SJSA1 (cell line): Measurements from ENCODE around the gene MT3. TPM values are rescaled to one million over a fixed set of nuclear protein-coding genes. Genes with fewer than 3 reads are reported as not detected.

Experiments
- DNase-seq, 2 experiments: peaks; one replicate each; pipeline ENCODE4 v3.0.0-alpha.2; 2015 to 2020; ENCODE audit warnings: low spot score in 2 of 2, low read depth in 1 of 2
- H3K27ac ChIP-seq: fragments of 250-450 bp; sonication (Bioruptor Pico); 2 replicates; pipeline ENCODE4 v1.5.1; 2020; ENCODE audit warnings: mild to moderate bottlenecking, moderate library complexity
- H3K27me3 ChIP-seq: fragments of 250-450 bp; sonication (Bioruptor Pico); replicated peaks from 2 replicates; pipeline ENCODE4 v1.5.1; 2020; ENCODE audit warnings: mild to moderate bottlenecking, moderate library complexity
- H3K36me3 ChIP-seq: fragments of 250-450 bp; sonication (Bioruptor Pico); 2 replicates; pipeline ENCODE4 v1.5.1; 2020; ENCODE audit warnings: mild to moderate bottlenecking
- H3K4me1 ChIP-seq: fragments of 250-450 bp; sonication (Bioruptor Pico); replicated peaks from 2 replicates; pipeline ENCODE4 v1.6.1; 2021; ENCODE audit warnings: mild to moderate bottlenecking
- H3K4me3 ChIP-seq: fragments of 250-450 bp; sonication (Bioruptor Pico); 2 replicates; pipeline ENCODE4 v1.5.1; 2020; ENCODE audit warnings: mild to moderate bottlenecking
- H3K9me3 ChIP-seq: fragments of 250-450 bp; sonication (Bioruptor Pico); replicated peaks from 2 replicates; pipeline ENCODE4 v1.5.1; 2020; ENCODE audit warnings: mild to moderate bottlenecking
- total RNA-seq: library from RNA; depleted of rRNA; stranded (reverse); fragments of >200 nt; shearing (Covaris generic); gene quantifications from 2 replicates; pipeline ENCODE4 v1.2.3, GENCODE V29; 2014; rRNA removed

The MT3 gene
- total RNA-seq, 1 experiment from 2014 or later, result not detected

- DNase-seq, result no peak
- Histone ChIP-seq H3K27me3 (peaks cover 13% of the 10 kb centered on the region), H3K4me3 (no peak overlapping the region)
Measured at GRCh38 chr16:56633535-56633934, 44.2 kb downstream of the MT3 start.

GRCh38 chr16:56634715-56635440 lies 45.5 kb downstream of the MT3 start:
- no peak overlapping the region for H3K4me3 ChIP-seq
- no peaks in the 10 kb centered on the region for H3K36me3 ChIP-seq
- H3K4me1 ChIP-seq, result peaks cover 7% of the 10 kb centered on the region
- H3K27me3 ChIP-seq, result peaks cover 26% of the 10 kb centered on the region
- no peak for DNase-seq
- H3K27ac ChIP-seq, result no peak overlapping the region
- H3K9me3 ChIP-seq, result no peaks in the 10 kb centered on the region

More at GRCh38 chr16:56633535-56633934, 44.2 kb downstream of the MT3 start:
- Histone ChIP-seq H3K27ac (no peak overlapping the region), H3K4me1 (peaks cover 7% of the 10 kb centered on the region), H3K9me3 (no peaks in the 10 kb centered on the region), H3K36me3 (no peaks in the 10 kb centered on the region)

DNA sequence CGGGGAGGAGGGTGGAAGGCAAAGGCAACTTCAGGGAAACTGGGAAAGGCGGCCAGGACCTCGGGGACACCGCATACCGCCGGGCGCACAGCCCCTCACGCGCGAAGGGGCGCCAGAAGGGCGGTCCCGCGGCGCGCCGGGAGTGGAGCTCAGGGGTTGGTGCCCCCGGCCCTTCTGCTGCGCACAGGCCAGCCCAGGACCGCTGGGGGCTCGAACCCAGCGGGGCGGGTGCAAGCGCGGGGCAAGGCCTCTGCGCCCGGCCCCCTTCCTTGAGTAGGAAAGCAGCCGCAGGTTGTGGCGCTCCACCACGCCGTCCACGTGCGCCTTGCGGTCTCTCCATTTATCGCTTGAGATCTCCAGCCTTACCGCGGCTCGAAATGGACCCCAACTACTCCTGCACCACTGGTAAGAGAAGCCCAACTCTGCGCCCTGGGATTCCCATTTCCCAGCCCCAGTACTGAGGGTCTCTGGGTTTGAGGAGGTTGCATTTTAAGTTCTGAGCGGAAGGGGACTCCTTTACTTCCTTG lies 46.2 kb downstream of the MT3 start:
- no peak overlapping the region for H3K4me3 ChIP-seq
- H3K9me3 ChIP-seq, result no peaks in the 10 kb centered on the region
- H3K36me3 ChIP-seq, result no peaks in the 10 kb centered on the region
- peaks cover 29% of the 10 kb centered on the region for H3K27me3 ChIP-seq
- no peak overlapping the region for H3K27ac ChIP-seq
- DNase-seq, result no peak
- peaks cover 7% of the 10 kb centered on the region for H3K4me1 ChIP-seq

DNA sequence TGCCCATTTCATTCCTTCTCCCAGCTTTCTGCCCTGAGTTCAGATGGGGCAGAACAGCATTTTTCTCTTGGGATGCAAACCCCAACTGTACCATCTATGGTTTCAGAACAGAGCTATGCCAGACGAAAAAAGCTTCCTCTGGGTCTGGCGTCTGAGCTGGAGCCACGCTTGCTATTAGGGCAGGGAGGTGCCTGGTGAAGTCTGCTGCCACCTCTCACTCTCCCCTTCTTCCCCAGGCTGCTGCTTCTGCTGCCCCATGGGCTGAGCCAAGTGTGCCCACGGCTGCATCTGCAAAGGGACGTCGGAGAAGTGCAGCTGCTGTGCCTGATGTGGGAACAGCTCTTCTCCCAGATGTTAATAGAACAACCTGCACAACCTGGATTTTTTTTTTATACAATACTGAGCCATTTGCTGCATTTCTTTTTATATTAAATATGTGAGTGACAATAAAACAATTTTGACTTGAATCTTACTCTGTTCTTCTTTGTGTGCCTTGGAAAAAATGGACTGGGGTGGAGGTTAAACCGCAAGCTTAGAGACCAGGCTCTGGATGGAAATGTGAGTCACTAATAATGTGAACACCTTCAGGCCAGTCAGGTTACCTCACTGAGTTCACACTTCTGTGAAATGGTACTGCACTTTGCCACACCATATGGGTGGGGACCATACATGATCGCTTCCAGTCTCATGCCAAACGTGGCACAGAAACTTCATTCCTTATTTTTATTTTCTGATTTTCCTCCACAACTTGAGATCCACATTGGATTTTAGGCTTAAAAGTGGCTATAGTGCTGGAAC lies 47.5 kb downstream of the MT3 start:
- DNase-seq, result no peak
- Histone ChIP-seq H3K9me3 (no peaks in the 10 kb centered on the region), H3K36me3 (no peaks in the 10 kb centered on the region), H3K4me1 (peaks cover 7% of the 10 kb centered on the region), H3K4me3 (no peak overlapping the region), H3K27ac (no peak overlapping the region), H3K27me3 (peaks cover 29% of the 10 kb centered on the region)

DNA sequence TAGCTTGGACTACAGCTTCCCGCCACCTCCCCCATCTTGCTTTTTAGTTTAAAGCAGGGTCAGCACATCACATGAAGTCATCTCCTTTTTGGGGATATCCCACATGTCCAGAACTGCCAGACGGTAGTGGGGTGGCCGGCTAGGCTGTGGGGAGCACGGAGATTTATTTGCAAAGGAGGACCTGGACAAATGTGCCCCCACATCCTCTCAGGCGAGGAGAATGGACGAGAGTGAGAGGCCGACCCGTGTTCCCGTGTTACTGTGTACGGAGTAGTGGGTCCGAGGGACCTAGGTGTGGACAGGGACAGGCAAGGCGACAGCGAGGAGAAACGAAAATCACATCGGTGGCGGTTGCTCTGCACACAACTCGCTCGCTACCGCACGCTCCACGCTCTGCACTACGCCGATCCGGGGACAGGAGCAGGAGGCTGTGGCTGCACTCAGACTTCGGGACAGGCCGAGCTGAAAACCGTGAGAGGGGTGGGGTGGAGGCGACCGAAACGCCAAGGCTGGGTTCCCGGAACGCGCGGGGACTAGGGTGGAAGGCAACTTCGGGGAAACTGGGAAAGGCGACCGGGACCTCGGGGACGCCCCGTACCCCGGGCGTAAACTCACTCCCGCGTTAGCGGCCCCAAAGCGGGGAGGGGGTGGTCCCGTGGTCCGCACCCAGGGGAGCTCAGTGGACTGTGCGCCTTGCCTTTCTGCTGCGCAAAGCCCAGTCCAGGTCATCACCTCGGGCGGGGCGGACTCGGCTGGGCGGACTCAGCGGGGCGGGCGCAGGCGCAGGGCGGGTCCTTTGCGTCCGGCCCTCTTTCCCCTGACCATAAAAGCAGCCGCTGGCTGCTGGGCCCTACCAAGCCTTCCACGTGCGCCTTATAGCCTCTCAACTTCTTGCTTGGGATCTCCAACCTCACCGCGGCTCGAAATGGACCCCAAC lies 48.8 kb downstream of the MT3 start, which contains the start of gene MT1A:
Gene MT1A, plus strand, starts transcription at position 853 of the 937 bp plus-strand sequence. Its CDS starts 73 bp downstream, at position 926.
- no peaks in the 10 kb centered on the region for H3K9me3 ChIP-seq
- peaks cover 41% of the 10 kb centered on the region for H3K27me3 ChIP-seq
- no peaks in the 10 kb centered on the region for H3K36me3 ChIP-seq
- H3K4me1 ChIP-seq, result no peaks in the 10 kb centered on the region
- H3K4me3 ChIP-seq, result no peak within 1 kb of the TSS
- no peak for DNase-seq
- no peak within 1 kb of the TSS for H3K27ac ChIP-seq

GRCh38 chr16:56639045-56639444 lies 49.7 kb downstream of the MT3 start:
- peaks cover 51% of the 10 kb centered on the region for H3K27me3 ChIP-seq

GRCh38 chr16:56640076-56640475 lies 50.7 kb downstream of the MT3 start:
- no peak overlapping the region for H3K4me3 ChIP-seq
- H3K27ac ChIP-seq, result no peak overlapping the region
- no peaks in the 10 kb centered on the region for H3K9me3 ChIP-seq
- no peaks in the 10 kb centered on the region for H3K36me3 ChIP-seq
- H3K4me1 ChIP-seq, result no peaks in the 10 kb centered on the region
- H3K27me3 ChIP-seq, result peaks cover 59% of the 10 kb centered on the region
- DNase-seq, result no peak

More at GRCh38 chr16:56639045-56639444, 49.7 kb downstream of the MT3 start:
- Histone ChIP-seq H3K36me3 (no peaks in the 10 kb centered on the region), H3K27ac (no peak overlapping the region), H3K9me3 (no peaks in the 10 kb centered on the region), H3K4me1 (no peaks in the 10 kb centered on the region), H3K4me3 (no peak overlapping the region)
- DNase-seq, result no peak

Other genes starting within 250 kb of the MT3 start
- 197 and 258 TPM in 2 replicates for gene AMFR, start 164.0 kb upstream of the MT3 start, total RNA-seq
- 97.8 and 132 TPM in 2 replicates for gene NUDT21, start 138.2 kb upstream of the MT3 start, total RNA-seq
- 67.0 and 69.8 TPM in 2 replicates for gene OGFOD1, start 138.0 kb upstream of the MT3 start, total RNA-seq
- gene BBS2, start 69.5 kb upstream of the MT3 start, total RNA-seq, result 28.8 and 54.4 TPM in 2 replicates
- gene MT4, start 24.5 kb upstream of the MT3 start, total RNA-seq, result not detected in 2 replicates
- 48.4 and 69.6 TPM in 2 replicates for gene MT2A, start 19.1 kb downstream of the MT3 start, total RNA-seq
- gene MT1E, start 36.3 kb downstream of the MT3 start, total RNA-seq, result 63.9 and 155 TPM in 2 replicates
- gene MT1M, start 43.1 kb downstream of the MT3 start, total RNA-seq, result 0.74 and 7.0 TPM in 2 replicates
- gene MT1A, start 49.1 kb downstream of the MT3 start, total RNA-seq, result not detected in 2 replicates
- gene MT1B, start 62.4 kb downstream of the MT3 start, total RNA-seq, result not detected in 2 replicates
- not detected in 2 replicates for gene MT1F, start 68.4 kb downstream of the MT3 start, total RNA-seq
- gene MT1G, start 78.5 kb downstream of the MT3 start, total RNA-seq, result not detected in 2 replicates
- gene MT1H, start 80.3 kb downstream of the MT3 start, total RNA-seq, result not detected in 2 replicates
- gene MT1X, start 92.9 kb downstream of the MT3 start, total RNA-seq, result 42.4 and 49.3 TPM in 2 replicates
- gene NUP93, start 140.6 kb downstream of the MT3 start, total RNA-seq, result 102 TPM in 2 replicates